A549 (cell line): ENCODE results near the gene CHID1. TPM values are rescaled to one million over a fixed set of nuclear protein-coding genes. Genes with fewer than 3 reads are reported as not detected.

Source experiments
- ATAC-seq, 2 experiments: fragments of 200-7000 bp in 1 of 2; fragments of >200 bp in 1 of 2; cut with Nextera tagmentation in 1 of 2; cut with Tn5 transposase in 1 of 2; 3 replicates each; pipeline versions ENCODE4 v1.8.0 to v1.9.1; 2018 to 2020; ENCODE audit warnings: mild to moderate bottlenecking in 1 of 2, moderate library complexity in 1 of 2
- CTCF ChIA-PET: fragments of 300-600 bp; sonication (Branson Sonifier 250); formaldehyde crosslinking; extraction: SDS; loops from one replicate; lab custom pipeline; 2021; ENCODE audit warnings: antibody characterized with exemption, inconsistent platforms; lab: Yijun Ruan, JAX
- POLR2A ChIA-PET: fragments of 350-600 bp; formaldehyde crosslinking; extraction: SDS; loops from one replicate; lab custom pipeline; 2021; ENCODE audit warnings: antibody characterized with exemption, inconsistent platforms; lab: Yijun Ruan, JAX
- DNase-seq, 2 experiments: peaks; one replicate each; pipeline versions ENCODE4 v3.0.0 to v3.0.0-alpha.2; 2011 to 2016; ENCODE audit warnings: low read depth in 1 of 2, low spot score in 1 of 2
- FAIRE-seq: peaks from 2 replicates; lab custom pipeline; 2011; peaks lifted over from hg19 to GRCh38; lab: Jason Lieb, UNC
- H3K27ac ChIP-seq, 2 experiments: fragments of >200 bp; sonication (Bioruptor Twin); formaldehyde crosslinking; 3 replicates each; pipeline ENCODE4 v1.5.1; 2016 to 2017
- H3K4me1 ChIP-seq: fragments of >200 bp; sonication (Bioruptor Twin); formaldehyde crosslinking; 3 replicates; pipeline ENCODE4 v1.6.1; 2016
- H3K4me2 ChIP-seq: fragments of >200 bp; sonication (Bioruptor Twin); formaldehyde crosslinking; 3 replicates; pipeline ENCODE4 v1.6.1; 2016
- H3K4me3 ChIP-seq: fragments of >200 bp; sonication (Bioruptor Twin); formaldehyde crosslinking; 3 replicates; pipeline ENCODE4 v1.5.1; 2016
- H3K9me3 ChIP-seq: fragments of >200 bp; sonication (Bioruptor Twin); formaldehyde crosslinking; 3 replicates; pipeline ENCODE4 v1.6.1; 2016
- CBX2 ChIP-seq: fragments of 200-600 bp; sonication (generic); IDR thresholded peaks from 2 replicates; pipeline ENCODE4 v1.6.1; 2016; ENCODE audit warnings: low read depth, mild to moderate bottlenecking, borderline replicate concordance
- EHMT2 ChIP-seq: fragments of 200-600 bp; sonication (generic); IDR thresholded peaks from 2 replicates; pipeline ENCODE4 v1.6.1; 2016; ENCODE audit warnings: antibody characterized with exemption, low read depth, mild to moderate bottlenecking, moderate library complexity
- EP300 ChIP-seq, 2 experiments: fragments of >200 bp; sonication (Bioruptor Twin); formaldehyde crosslinking; IDR thresholded peaks; 2 replicates in 1 of 2; 3 replicates in 1 of 2; pipeline ENCODE4 v1.6.1; 2016 to 2017
- GATA3 ChIP-seq: IDR thresholded peaks from 2 replicates; pipeline ENCODE4 v1.6.1; 2012; ENCODE audit warnings: borderline replicate concordance
- MAFK ChIP-seq: fragments of 450-650 bp; IDR thresholded peaks from 2 replicates; pipeline ENCODE4 v1.6.1; 2014; ENCODE audit not compliant: partially characterized antibody
- MYC ChIP-seq: IDR thresholded peaks from 2 replicates; pipeline ENCODE4 v1.6.1; 2012; ENCODE audit warnings: mild to moderate bottlenecking, inconsistent platforms, low read length, improper control_type of control experiment, borderline replicate concordance
- NPAS2 ChIP-seq: fragments of 250-450 bp; sonication (Bioruptor Pico); IDR thresholded peaks from 2 replicates; pipeline ENCODE4 v1.8.0; 2022; ENCODE audit warnings: mild to moderate bottlenecking, moderate library complexity, borderline replicate concordance
- PBX3 ChIP-seq: IDR thresholded peaks from 2 replicates; pipeline ENCODE4 v1.6.1; 2012
- POLR2A ChIP-seq: IDR thresholded peaks from 2 replicates; pipeline ENCODE4 v1.6.1; 2012; ENCODE audit warnings: mild to moderate bottlenecking, low read length
- POLR2AphosphoS2 ChIP-seq: conservative IDR thresholded peaks from 2 replicates; pipeline ENCODE4 v1.6.1; 2012; ENCODE audit warnings: low read length, improper control_type of control experiment, inconsistent platforms
- RARB ChIP-seq: fragments of 250-450 bp; sonication (Bioruptor Pico); IDR thresholded peaks from 2 replicates; pipeline ENCODE4 v1.8.0; 2021; ENCODE audit warnings: mild to moderate bottlenecking, moderate library complexity
- REST ChIP-seq: fragments of 200-600 bp; sonication (generic); IDR thresholded peaks from 2 replicates; pipeline ENCODE4 v1.6.1; 2016; ENCODE audit warnings: antibody characterized with exemption, mild to moderate bottlenecking, moderate library complexity
- USF2 ChIP-seq: fragments of 450-650 bp; IDR thresholded peaks from 2 replicates; pipeline ENCODE4 v1.6.1; 2014; ENCODE audit warnings: antibody characterized with exemption
- ZC3H11A ChIP-seq: fragments of 450-650 bp; IDR thresholded peaks from 2 replicates; pipeline ENCODE4 v1.6.1; 2014; ENCODE audit warnings: antibody characterized with exemption, mild to moderate bottlenecking
- ZSCAN20 ChIP-seq: fragments of 250-450 bp; sonication (Bioruptor Pico); IDR thresholded peaks from 2 replicates; pipeline ENCODE4 v1.8.0; 2022; ENCODE audit warnings: mild to moderate bottlenecking, moderate library complexity
- WGBS: methylation state at CpG from one replicate; pipeline ENCODE4 v1.1.6; 2017; ENCODE audit errors: missing lambda C conversion rate; 5-methylcytosine and 5-hydroxymethylcytosine counted together
- polyA plus RNA-seq, 4 experiments: library from polyadenylated mRNA; depleted of rRNA in 3 of 4; stranded (reverse); fragments of >200 nt; fragmentation: RNase III in 1 of 4; extraction: RNeasy Plus Mini Kit Qiagen cat#74134 plus additional on column Dnase treatment in 1 of 4; gene quantifications; 2 replicates in 3 of 4; 3 replicates in 1 of 4; pipeline ENCODE4 v1.2.3, GENCODE V29; 2011 to 2017
- TF ChIP-seq, protein P1 (sequence below): fragments of >200 bp; sonication (Bioruptor Twin); formaldehyde crosslinking; IDR thresholded peaks from 2 replicates; pipeline ENCODE4 v1.6.1; 2016
- TF ChIP-seq, protein P2 (sequence below): fragments of 250-450 bp; sonication (Bioruptor Pico); IDR thresholded peaks from 2 replicates; pipeline ENCODE4 v1.5.0; 2021; ENCODE audit warnings: mild to moderate bottlenecking, moderate library complexity, borderline replicate concordance

Gene CHID1
- polyA plus RNA-seq, 2 of the 4 experiments (the other 2 are of a cell fraction): 53.8 to 70.6 TPM

DNA sequence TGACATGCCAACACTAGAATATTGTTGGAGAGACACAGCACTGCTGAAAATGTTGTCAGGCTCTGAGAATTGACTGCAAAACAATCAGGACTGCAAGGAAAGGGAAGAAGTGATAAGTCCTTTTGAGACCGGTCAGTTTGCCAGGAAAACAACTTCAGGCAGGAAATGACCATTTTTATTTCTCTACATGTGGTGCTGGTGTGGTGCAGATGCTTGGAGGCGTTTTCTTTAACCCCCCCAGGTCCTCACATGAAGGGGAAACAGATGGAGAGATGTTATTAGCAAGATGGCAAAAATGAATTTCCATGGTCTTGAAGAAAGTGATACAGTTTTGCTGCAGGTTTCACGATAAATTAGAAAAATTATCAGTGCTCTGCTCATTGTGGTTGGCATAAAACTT is 20.8 kb upstream of the CHID1 start:
- CTCF ChIA-PET: interaction anchor here (1.4 kb wide), 1 partner anchor 120 kb away, joined by 5 read pairs; no protein-coding TSS in a partner anchor
- peaks cover 25% of the 10 kb centered on the region for H3K4me1 ChIP-seq
- no peak for DNase-seq
- H3K9me3 ChIP-seq: no peaks in the 10 kb centered on the region
- no peak overlapping the region for H3K4me3 ChIP-seq
- no peak overlapping the region for H3K27ac ChIP-seq
- TF ChIP-seq, protein P1, sequence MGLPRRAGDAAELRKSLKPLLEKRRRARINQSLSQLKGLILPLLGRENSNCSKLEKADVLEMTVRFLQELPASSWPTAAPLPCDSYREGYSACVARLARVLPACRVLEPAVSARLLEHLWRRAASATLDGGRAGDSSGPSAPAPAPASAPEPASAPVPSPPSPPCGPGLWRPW: no peak
- no peak for TF ChIP-seq USF2
- TF ChIP-seq ZSCAN20 (CRISPR knock-in tag): no peak
- no peak for TF ChIP-seq EHMT2
- TF ChIP-seq, protein P2, sequence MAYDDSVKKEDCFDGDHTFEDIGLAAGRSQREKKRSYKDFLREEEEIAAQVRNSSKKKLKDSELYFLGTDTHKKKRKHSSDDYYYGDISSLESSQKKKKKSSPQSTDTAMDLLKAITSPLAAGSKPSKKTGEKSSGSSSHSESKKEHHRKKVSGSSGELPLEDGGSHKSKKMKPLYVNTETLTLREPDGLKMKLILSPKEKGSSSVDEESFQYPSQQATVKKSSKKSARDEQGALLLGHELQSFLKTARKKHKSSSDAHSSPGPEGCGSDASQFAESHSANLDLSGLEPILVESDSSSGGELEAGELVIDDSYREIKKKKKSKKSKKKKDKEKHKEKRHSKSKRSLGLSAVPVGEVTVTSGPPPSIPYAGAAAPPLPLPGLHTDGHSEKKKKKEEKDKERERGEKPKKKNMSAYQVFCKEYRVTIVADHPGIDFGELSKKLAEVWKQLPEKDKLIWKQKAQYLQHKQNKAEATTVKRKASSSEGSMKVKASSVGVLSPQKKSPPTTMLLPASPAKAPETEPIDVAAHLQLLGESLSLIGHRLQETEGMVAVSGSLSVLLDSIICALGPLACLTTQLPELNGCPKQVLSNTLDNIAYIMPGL (CRISPR knock-in tag): no peak
- no peak for TF ChIP-seq REST
- TF ChIP-seq EP300 (IDR thresholded peaks at IDR 0.05): no peak
- no peak for TF ChIP-seq PBX3
- TF ChIP-seq NPAS2 (CRISPR knock-in tag): no peak
- TF ChIP-seq CBX2: no peak
- no peak for TF ChIP-seq POLR2A
- TF ChIP-seq RARB (CRISPR knock-in tag): no peak
- TF ChIP-seq ZC3H11A: no peak
- no peak for FAIRE-seq
- POLR2A ChIA-PET: no interaction called here
- H3K4me2 ChIP-seq: no peak overlapping the region
- 88% methylated on average over 3 of the region's 3 CpGs for WGBS
- no peak for ATAC-seq

DNA sequence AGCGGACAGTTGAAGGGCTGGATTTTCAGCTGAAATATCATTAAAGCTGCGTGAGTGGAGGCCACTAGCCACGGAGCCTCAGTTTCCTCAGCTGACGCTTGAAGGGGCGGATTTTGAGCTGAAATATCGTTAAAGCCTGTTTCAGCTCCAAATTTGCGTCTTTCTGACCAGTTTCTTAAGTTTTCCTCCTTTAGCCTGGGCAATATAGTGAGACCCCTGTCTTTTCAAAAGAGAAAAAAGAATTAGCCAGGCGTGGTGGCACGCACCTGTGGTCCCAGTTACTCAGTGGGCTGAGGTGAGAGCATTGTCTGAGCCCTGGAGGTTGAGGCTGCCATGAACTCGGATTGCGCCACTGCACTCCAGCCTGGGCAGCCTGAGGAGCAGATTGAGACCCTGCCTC is 18.8 kb upstream of the CHID1 start:
- DNase-seq (no peak), ATAC-seq (no peak)
- CTCF ChIA-PET: interaction anchor here (1.3 to 3.6 kb wide), 2 partner anchors 101 to 121 kb away, joined by 4 to 19 read pairs; no protein-coding TSS in a partner anchor
- H3K4me2 ChIP-seq: no peak overlapping the region
- POLR2A ChIA-PET: no interaction called here
- H3K4me3 ChIP-seq: no peak overlapping the region
- TF ChIP-seq MAFK (no peak), GATA3 (no peak), POLR2AphosphoS2 (no peak), MYC (no peak), EP300 (IDR thresholded peaks at IDR 0.05) (no peak)
- TF ChIP-seq, all 56 proteins: peak for 0
- Histone ChIP-seq H3K9me3 (no peaks in the 10 kb centered on the region), H3K4me1 (peaks cover 22% of the 10 kb centered on the region), H3K27ac (no peak overlapping the region)
- no peak for FAIRE-seq
- WGBS: 94% methylated on average over 11 of the region's 11 CpGs
